Activated naive CD4-positive, alpha-beta T cell treated with anti-CD3 and anti-CD28 coated beads for 36 hours (primary cell): Measurements from ENCODE around the gene UNC13D. TPM values are rescaled to one million over a fixed set of nuclear protein-coding genes. Genes with fewer than 3 reads are reported as not detected.

ENCODE experiments used
- CTCF ChIA-PET: fragments of 350-600 bp; sonication (Branson Sonifier 250); formaldehyde crosslinking; loops from one replicate; lab custom pipeline; 2021; ENCODE audit warnings: antibody characterized with exemption; lab: Charles Lee
- DNase-seq: peaks from one replicate; pipeline ENCODE4 v3.0.0-alpha.2; 2020
- H3K27ac Mint-ChIP-seq: one replicate; pipeline ENCODE4 v1.8.0; 2021; ENCODE audit warnings: mild to moderate bottlenecking, mixed read lengths
- H3K27me3 Mint-ChIP-seq: one replicate; pipeline ENCODE4 v1.8.0; 2021; ENCODE audit warnings: low read depth, mixed read lengths
- H3K36me3 Mint-ChIP-seq: one replicate; pipeline ENCODE4 v1.8.0; 2021; ENCODE audit warnings: low read depth, mixed read lengths
- H3K4me1 Mint-ChIP-seq: one replicate; pipeline ENCODE4 v1.8.0; 2021; ENCODE audit warnings: low read depth, mixed read lengths
- H3K4me3 Mint-ChIP-seq: one replicate; pipeline ENCODE4 v1.8.0; 2021; ENCODE audit warnings: mild to moderate bottlenecking, moderate library complexity, mixed read lengths
- H3K9me3 Mint-ChIP-seq: one replicate; pipeline ENCODE4 v1.8.0; 2021; ENCODE audit warnings: mixed read lengths
- intact Hi-C: fragments of 100-400 bp; cut with micrococcal nuclease; formaldehyde crosslinking; loops from one replicate; pipeline ENCODE4 v1.15.1; 2023
- total RNA-seq, 2 experiments: library from RNA; stranded (reverse); gene quantifications; one replicate each; pipeline ENCODE4 v1.2.3, GENCODE V29; 2021

Gene UNC13D
- total RNA-seq, 2 experiments from 2014 or later: 98.5 to 99.1 TPM

DNA sequence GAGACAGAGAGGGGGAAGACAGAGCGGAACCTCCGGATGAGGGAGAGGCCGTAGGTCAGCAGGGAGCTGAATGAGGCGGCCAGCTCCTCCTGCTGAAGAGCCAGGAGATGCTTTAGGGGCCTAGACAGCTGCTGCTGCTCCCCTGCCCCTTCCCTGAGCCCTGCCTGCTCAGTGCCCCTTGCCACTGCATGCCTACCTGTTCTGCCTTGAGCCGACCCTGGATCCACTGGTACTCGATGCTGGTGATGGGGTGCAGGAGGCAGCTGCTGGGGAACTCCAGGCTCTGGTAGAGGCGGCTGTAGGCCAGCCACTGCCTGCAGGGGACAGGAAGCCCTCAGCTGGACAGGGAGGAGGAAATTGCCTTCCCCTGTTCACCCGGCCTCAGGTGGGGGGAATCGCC is 7.6 kb downstream of the UNC13D start:
- no peak for DNase-seq
- Mint-ChIP-seq H3K36me3 (peaks cover 21% of the 10 kb centered on the region), H3K9me3 (no peaks in the 10 kb centered on the region), H3K27me3 (no peaks in the 10 kb centered on the region), H3K4me1 (peaks cover 32% of the 10 kb centered on the region), H3K4me3 (no peak overlapping the region), H3K27ac (no peak overlapping the region)
- CTCF ChIA-PET: interaction anchor here (1.0 to 1.9 kb wide), 3 partner anchors 9 to 11 kb away, joined by 3 to 7 read pairs (median 4); no protein-coding TSS in a partner anchor
- intact Hi-C loops: no loop called here

DNA sequence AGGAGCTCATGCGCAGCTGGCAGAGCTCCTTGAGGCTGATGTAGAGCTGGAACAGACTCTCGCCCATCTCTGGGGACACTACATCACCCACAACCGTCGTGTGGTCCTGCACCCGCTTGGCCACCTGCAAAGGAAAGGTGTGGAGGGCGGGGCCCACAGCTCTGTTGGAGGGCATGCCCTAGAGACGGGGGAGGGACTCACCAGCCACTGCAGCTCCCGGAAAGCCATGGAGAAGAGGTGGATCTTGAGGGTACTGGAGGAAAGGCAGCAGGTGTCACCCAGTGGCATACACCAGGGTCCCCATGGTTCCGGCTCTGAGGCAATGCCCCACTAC is 8.6 kb downstream of the UNC13D start:
- DNase-seq: no peak
- Mint-ChIP-seq H3K4me1 (peaks cover 32% of the 10 kb centered on the region), H3K9me3 (no peaks in the 10 kb centered on the region), H3K4me3 (no peak overlapping the region), H3K27me3 (no peaks in the 10 kb centered on the region), H3K27ac (no peak overlapping the region), H3K36me3 (peaks cover 20% of the 10 kb centered on the region)
- CTCF ChIA-PET: no interaction called here
- intact Hi-C loops: no loop called here

DNA sequence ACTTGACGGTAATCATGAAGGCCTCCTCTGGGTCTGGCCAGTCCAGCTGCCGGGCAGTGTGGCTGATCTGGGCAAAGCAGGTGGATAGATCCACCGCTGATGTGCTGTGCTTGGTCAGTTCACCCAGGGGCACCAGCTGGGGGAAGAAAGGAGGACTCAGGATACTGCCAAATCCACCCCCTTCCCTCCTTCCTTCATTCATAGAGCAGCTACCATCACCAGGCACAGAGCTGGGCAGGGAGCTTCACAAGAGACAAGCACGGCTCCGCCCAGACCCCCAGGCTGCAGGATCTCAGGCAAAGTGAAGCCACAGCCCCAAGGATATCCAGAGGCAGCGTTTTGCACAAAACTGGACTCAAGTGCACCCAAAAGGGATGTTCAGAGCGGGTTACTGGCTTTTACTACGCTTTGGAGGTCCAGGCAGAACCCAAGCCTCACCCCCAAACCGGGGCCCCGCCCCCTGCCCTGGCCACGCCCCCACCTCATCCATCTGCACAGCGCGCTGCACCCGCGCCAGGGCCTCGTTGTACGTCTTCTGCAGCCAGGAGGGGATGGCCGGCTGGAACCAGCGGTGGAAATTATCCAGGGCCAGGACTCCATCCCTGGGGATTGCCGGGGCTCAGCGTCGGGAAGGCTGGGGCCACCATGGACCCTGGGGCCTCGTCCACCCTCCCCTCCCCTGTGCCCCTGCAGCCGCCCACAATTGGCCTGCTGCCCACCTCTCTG is 9.1 kb downstream of the UNC13D start:
- peaks cover 32% of the 10 kb centered on the region for H3K4me1 Mint-ChIP-seq
- H3K27ac Mint-ChIP-seq: peak overlapping the region; percentile 1
- DNase-seq: no peak
- no peaks in the 10 kb centered on the region for H3K27me3 Mint-ChIP-seq
- intact Hi-C loops: loop anchor here (5.0 kb wide), 1 partner anchor 142 kb away; the partner anchor contains the start of genes ACOX1 and TEN1
- no peaks in the 10 kb centered on the region for H3K9me3 Mint-ChIP-seq
- H3K4me3 Mint-ChIP-seq: no peak overlapping the region
- H3K36me3 Mint-ChIP-seq: peaks cover 22% of the 10 kb centered on the region
- CTCF ChIA-PET: interaction anchor here (0.6 kb wide), 1 partner anchor 53 kb away, joined by 5 read pairs; no protein-coding TSS in a partner anchor

DNA sequence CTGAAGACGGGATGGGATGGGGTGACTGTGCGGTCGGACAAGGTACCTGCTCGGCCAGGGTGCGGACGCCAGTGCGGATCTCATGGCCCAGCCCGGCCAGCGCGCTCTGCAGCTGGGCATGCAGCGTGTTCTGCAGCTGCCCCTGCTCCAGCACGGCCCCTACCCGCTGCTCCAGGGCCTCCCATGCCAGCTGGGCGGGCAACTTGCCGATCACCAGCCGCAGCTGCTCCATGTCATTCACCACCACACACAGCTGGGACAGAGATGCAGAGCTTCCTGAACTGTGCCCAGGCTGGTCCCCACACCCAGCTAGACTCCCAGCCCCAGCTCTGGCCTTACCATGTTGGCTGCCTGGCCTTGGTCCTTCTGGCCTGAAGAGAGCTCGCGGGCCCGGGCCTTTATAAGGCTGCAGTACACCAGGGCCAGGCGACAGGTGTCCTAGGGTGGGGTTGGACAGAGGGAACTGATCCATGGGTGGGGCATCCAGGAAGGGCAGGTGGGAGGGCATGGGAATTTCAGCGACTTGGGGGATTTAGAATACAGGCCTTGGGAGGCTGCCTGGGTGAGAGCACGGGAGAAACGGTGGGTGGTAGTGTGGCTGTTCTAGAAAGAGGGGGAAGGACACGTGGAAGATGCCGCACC is 9.8 kb downstream of the UNC13D start:
- DNase-seq: no peak
- H3K27ac Mint-ChIP-seq: peak overlapping the region; percentile 56
- intact Hi-C loops: loop anchor here (5.0 kb wide), 1 partner anchor 143 kb away; the partner anchor contains the start of genes ACOX1 and TEN1
- H3K4me3 Mint-ChIP-seq: no peak overlapping the region
- CTCF ChIA-PET: no interaction called here
- no peaks in the 10 kb centered on the region for H3K9me3 Mint-ChIP-seq
- peaks cover 32% of the 10 kb centered on the region for H3K4me1 Mint-ChIP-seq
- peaks cover 23% of the 10 kb centered on the region for H3K36me3 Mint-ChIP-seq
- no peaks in the 10 kb centered on the region for H3K27me3 Mint-ChIP-seq

DNA sequence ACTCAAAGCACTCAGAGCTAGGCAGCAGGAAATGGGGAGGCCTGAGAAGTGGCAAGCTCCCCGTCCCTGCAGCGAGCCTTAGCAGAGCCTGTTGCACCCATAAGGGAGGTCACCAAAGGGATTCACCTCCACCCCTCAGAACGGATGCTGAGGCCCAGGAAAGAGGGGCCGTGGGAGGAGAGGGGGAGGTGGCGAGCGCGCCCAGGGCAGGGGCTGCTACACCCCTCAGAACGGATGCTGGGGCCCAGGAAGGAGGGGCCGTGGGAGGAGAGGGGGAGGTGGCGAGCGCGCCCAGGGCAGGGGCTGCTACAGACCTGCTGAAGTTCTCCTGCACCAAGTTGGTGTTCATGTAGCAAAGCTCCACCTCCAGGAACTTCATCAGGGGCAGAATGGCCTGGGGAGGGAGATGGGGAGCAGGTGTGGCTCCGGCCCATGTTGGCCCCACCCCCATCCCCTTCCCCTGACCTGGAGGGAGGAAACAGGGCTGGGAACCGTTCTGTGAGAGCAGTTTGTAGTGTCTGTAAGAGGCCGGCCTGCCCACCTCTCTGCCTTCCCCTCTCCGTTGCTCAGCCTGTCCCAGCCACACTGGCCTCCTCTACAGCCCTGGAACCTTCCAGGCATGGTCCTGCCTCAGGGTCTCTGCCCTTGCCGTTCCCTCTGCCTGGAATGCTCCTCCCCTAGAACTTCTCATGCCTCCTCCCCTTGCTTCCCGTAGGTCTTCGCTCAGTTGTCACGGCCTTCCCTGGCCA is 11.4 kb downstream of the UNC13D start:
- CTCF ChIA-PET: interaction anchor here (0.7 to 1.9 kb wide), 4 partner anchors 23 to 69 kb away, joined by 3 to 5 read pairs (median 4); partner anchors contain the start of gene GALK1
- intact Hi-C loops: loop anchor here (2.0 to 5.0 kb wide), 2 partner anchors 48 to 144 kb away; partner anchors contain the start of genes ACOX1, TEN1 and UNK
- Mint-ChIP-seq H3K27ac (peak overlapping the region; percentile 90), H3K9me3 (no peaks in the 10 kb centered on the region), H3K4me3 (peak overlapping the region; percentile 15), H3K36me3 (peaks cover 16% of the 10 kb centered on the region), H3K4me1 (peaks cover 35% of the 10 kb centered on the region), H3K27me3 (no peaks in the 10 kb centered on the region)
- DNase-seq: peak; percentile 44

DNA sequence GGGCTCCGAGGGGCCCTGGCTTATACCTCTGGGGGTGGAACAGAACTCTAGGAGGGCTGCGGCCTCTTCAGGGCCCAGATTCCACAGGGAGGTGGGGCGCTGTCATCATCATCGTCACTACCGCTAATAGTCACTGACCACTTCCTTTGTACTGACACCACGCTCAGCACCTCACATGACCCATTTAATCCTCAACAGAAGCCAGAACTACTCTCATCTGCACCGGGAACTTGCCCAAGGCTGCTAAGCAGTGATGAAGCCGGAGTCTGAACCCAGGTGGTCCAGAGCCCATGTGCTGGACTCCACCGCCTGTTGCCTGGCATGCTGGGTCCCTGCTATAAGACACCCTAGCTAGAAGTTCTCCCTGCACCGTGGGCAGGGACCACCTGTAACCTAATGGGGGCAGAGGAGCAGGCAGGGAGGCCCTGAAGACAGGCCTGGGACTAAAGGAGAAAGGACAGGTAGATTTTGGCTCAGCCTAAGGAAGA is 12.0 kb downstream of the UNC13D start:
- H3K27me3 Mint-ChIP-seq: no peaks in the 10 kb centered on the region
- peak overlapping the region; percentile 90 for H3K27ac Mint-ChIP-seq
- peak overlapping the region; percentile 15 for H3K4me3 Mint-ChIP-seq
- DNase-seq: peak; percentile 52
- CTCF ChIA-PET: interaction anchor here (0.7 to 1.9 kb wide), 5 partner anchors 24 to 68 kb away, joined by 3 to 5 read pairs (median 4); partner anchors contain the start of gene GALK1
- H3K36me3 Mint-ChIP-seq: peaks cover 16% of the 10 kb centered on the region
- H3K9me3 Mint-ChIP-seq: no peaks in the 10 kb centered on the region
- peaks cover 38% of the 10 kb centered on the region for H3K4me1 Mint-ChIP-seq
- intact Hi-C loops: loop anchor here (2.0 to 5.0 kb wide), 2 partner anchors 47 to 145 kb away; partner anchors contain the start of genes ACOX1, TEN1 and UNK

DNA sequence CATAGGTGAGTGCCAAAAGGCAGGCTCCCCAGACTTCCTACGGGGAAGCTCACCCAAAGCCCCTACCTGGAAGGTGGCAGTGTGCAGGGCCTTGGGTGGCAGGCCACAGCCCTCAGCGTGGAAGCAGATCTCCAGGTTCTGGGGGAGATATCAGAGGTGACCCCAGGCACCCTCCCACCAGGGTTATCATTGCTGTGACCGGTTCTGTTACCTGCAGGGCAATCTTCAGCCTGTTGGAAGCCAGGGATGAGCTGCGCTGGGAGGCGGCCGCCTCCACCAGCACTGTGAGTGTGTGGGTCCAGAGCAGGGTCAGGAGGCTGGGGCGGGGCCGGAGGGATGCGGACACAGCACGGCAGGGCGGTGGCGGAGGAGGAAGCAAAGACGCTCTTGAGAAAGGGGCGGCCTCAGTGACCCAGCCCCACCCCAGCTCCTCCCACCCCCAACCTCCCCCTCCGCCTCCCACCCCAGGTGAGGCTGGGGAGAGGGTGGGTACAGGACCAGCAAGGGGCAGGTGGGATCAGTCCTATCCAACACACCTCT is 13.1 kb downstream of the UNC13D start:
- Mint-ChIP-seq H3K4me3 (no peak overlapping the region), H3K27ac (no peak overlapping the region), H3K36me3 (peaks cover 16% of the 10 kb centered on the region), H3K27me3 (no peaks in the 10 kb centered on the region), H3K9me3 (no peaks in the 10 kb centered on the region), H3K4me1 (peaks cover 39% of the 10 kb centered on the region)
- intact Hi-C loops: loop anchor here (5.0 kb wide), 1 partner anchor 146 kb away; the partner anchor contains the start of genes ACOX1 and TEN1
- no peak for DNase-seq
- CTCF ChIA-PET: interaction anchor here (1.5 to 3.1 kb wide), 5 partner anchors 15 to 77 kb away, joined by 4 to 23 read pairs (median 7); partner anchors contain the start of gene GALK1

DNA sequence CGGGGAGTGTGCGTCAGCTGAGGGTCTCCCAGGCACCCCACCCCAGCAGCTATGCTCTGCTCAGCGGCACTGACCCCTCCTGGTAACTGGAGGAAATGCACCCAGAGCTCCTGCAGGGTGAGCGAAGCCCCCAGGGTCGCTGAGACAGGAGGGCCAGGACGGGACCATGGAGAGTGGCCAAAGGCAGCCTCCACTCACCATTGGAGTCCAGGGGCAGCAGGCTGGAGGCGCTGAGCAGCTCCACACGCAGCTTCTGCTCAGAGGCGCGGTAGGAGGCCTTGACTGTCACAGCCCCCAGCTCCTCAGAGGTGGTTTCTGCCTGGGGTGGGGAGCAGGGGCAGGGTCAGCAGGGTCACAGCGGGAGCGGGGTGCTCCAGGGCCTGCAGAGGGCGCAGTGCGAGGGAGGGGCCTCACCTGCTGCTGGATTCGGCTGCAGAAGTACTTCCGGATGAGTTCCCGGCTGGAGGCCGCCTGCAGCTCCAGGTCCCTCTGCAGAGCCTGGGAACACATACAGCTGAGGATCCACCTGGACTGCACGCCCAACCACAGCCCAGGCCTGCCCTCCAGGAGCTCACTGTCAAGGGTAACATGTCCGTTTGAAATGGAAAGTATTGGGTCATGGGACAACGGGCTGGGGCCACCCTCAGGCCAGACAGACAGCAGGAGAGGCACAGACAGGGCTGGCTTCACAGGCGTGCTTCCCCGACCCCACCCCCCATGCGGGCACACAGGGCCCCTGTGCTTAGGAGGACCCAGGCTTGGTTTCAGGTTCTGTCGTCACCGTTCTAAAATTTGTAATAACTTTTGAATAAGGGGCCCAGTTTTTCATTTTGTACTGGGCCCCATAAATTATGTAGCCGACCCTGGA is 13.8 kb downstream of the UNC13D start:
- Mint-ChIP-seq H3K36me3 (peaks cover 16% of the 10 kb centered on the region), H3K27me3 (no peaks in the 10 kb centered on the region), H3K4me1 (peaks cover 39% of the 10 kb centered on the region), H3K4me3 (no peak overlapping the region), H3K9me3 (no peaks in the 10 kb centered on the region), H3K27ac (no peak overlapping the region)
- intact Hi-C loops: loop anchor here (5.0 kb wide), 1 partner anchor 147 kb away; the partner anchor contains the start of genes ACOX1 and TEN1
- peak; percentile 34 for DNase-seq
- CTCF ChIA-PET: interaction anchor here (0.6 to 3.1 kb wide), 16 partner anchors 9 to 898 kb away, joined by 3 to 23 read pairs (median 6); partner anchors contain the start of gene GALK1

DNA sequence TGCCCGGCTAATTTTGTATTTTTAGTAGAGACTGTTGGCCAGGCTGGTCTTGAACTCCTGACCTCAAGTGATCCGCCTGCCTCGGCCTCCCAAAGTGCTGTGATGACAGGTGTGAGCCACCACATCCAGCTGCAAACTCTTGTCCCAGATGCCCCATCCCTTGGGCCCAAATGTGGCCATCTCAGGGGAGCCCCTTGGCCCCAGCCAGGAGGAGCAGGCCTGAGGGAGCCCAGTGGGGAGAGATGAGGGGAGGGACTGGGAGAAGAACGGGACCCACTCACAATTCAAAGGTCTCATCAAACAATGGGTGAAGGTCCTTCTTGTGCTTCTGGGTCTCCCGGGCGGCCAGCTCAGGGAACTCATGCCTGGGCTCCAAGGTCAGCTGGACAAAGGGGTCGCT is 14.5 kb downstream of the UNC13D start:
- Mint-ChIP-seq H3K27me3 (no peaks in the 10 kb centered on the region), H3K4me3 (no peak overlapping the region), H3K36me3 (peaks cover 16% of the 10 kb centered on the region), H3K4me1 (peaks cover 37% of the 10 kb centered on the region), H3K9me3 (no peaks in the 10 kb centered on the region), H3K27ac (no peak overlapping the region)
- CTCF ChIA-PET: interaction anchor here (0.9 to 3.1 kb wide), 16 partner anchors 8 to 76 kb away, joined by 3 to 23 read pairs (median 6); partner anchors contain the start of gene GALK1
- intact Hi-C loops: loop anchor here (5.0 kb wide), 1 partner anchor 148 kb away; the partner anchor contains the start of genes ACOX1 and TEN1
- no peak for DNase-seq

DNA sequence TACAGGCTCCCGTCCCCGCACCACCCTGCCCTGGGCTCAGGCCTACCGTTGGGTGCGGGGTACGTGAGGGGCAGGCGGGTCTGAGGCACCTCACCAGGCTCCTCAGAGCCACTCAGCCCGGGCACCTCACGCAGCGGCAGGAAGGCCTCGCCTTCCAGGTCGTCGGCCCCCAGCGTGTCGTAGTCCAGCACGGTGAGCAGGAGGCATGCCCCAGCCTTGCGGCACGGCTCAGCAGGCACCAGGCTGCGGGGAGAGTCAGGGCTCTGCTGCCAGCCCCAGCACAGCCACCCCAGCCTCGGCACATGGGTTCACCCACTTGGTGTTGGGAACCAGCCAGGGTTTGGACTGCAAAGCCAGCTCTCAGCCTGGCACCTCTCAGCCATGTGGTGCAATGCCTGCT is 15.5 kb downstream of the UNC13D start:
- Mint-ChIP-seq H3K4me3 (no peak overlapping the region), H3K27ac (no peak overlapping the region), H3K4me1 (peaks cover 28% of the 10 kb centered on the region), H3K36me3 (peaks cover 13% of the 10 kb centered on the region), H3K9me3 (no peaks in the 10 kb centered on the region), H3K27me3 (no peaks in the 10 kb centered on the region)
- intact Hi-C loops: no loop called here
- CTCF ChIA-PET: interaction anchor here (0.6 to 3.1 kb wide), 9 partner anchors 12 to 172 kb away, joined by 3 to 23 read pairs (median 5); partner anchors contain the start of genes CDK3, GALK1 and WBP2
- no peak for DNase-seq
